ENCODE measurements around the gene GPR176.

The GPR176 gene

GRCh38 chr15:39919748-39920509 lies at the start of gene GPR176:
Gene GPR176, minus strand, starts transcription at chr15:39920266. Its CDS starts 240 bp downstream, at chr15:39920026.
- no peak for DNase-seq

- no peak for DNase-seq
Observed at GRCh38 chr15:39969002-39969394, 48.9 kb upstream of the GPR176 start.

GRCh38 chr15:39968273-39969001 lies 48.4 kb upstream of the GPR176 start:
- DNase-seq, result no peak

- no peak for DNase-seq
Observed at GRCh38 chr15:39966521-39966920, 46.5 kb upstream of the GPR176 start.

GRCh38 chr15:39963786-39964185 lies 43.7 kb upstream of the GPR176 start:
- DNase-seq, result no peak

GRCh38 chr15:39961051-39961450 lies 41.0 kb upstream of the GPR176 start:
- DNase-seq, result no peak

- DNase-seq, result no peak
Observed at GRCh38 chr15:39960411-39960810, 40.3 kb upstream of the GPR176 start.

- DNase-seq, result no peak
Observed at GRCh38 chr15:39959411-39959810, 39.3 kb upstream of the GPR176 start.

- no peak for DNase-seq
Observed at GRCh38 chr15:39957481-39957880, 37.4 kb upstream of the GPR176 start.

GRCh38 chr15:39953521-39953920 lies 33.5 kb upstream of the GPR176 start:
- no peak for DNase-seq

- DNase-seq, result no peak
Observed at GRCh38 chr15:39951561-39951960, 31.5 kb upstream of the GPR176 start.

GRCh38 chr15:39948817-39949216 lies 28.8 kb upstream of the GPR176 start:
- no peak for DNase-seq

GRCh38 chr15:39947401-39948197 lies 27.5 kb upstream of the GPR176 start:
- no peak for DNase-seq

GRCh38 chr15:39946862-39947261 lies 26.8 kb upstream of the GPR176 start:
- DNase-seq, result no peak

- DNase-seq, result no peak
Observed at GRCh38 chr15:39944726-39945125, 24.7 kb upstream of the GPR176 start.

GRCh38 chr15:39942753-39943150 lies 22.7 kb upstream of the GPR176 start:
- no peak for DNase-seq

GRCh38 chr15:39942101-39942752 lies 22.2 kb upstream of the GPR176 start:
- DNase-seq, result no peak

GRCh38 chr15:39939487-39940452 lies 19.7 kb upstream of the GPR176 start:
- no peak for DNase-seq

GRCh38 chr15:39937696-39938095 lies 17.6 kb upstream of the GPR176 start:
- DNase-seq, result no peak

GRCh38 chr15:39936681-39937080 lies 16.6 kb upstream of the GPR176 start:
- no peak for DNase-seq

- no peak for DNase-seq
Observed at GRCh38 chr15:39936187-39936586, 16.1 kb upstream of the GPR176 start.

- no peak for DNase-seq
Observed at GRCh38 chr15:39935241-39935640, 15.2 kb upstream of the GPR176 start.
